Measurements from ENCODE around the gene SYT11. TPM values are rescaled to one million over a fixed set of nuclear protein-coding genes. Genes with fewer than 3 reads are reported as not detected.

SYT11 gene
- total RNA-seq, 4 donors from 2014 or later = 1.7 to 4.0 (median 3.5) TPM

- no peak for DNase-seq (ENCODE audit: low spot score in 2 of 2)
- no peak overlapping the region for H3K4me3 ChIP-seq (ENCODE audit: low read depth, poor library complexity, severe bottlenecking)
- intact Hi-C loops (cut with DNase I; ENCODE audit: low total_unique reads) = no loop called here
- WGBS, 2 donors = 89 to 91% methylated on average over 8 of the region's 8 CpGs
- TF ChIP-seq, protein P1, sequence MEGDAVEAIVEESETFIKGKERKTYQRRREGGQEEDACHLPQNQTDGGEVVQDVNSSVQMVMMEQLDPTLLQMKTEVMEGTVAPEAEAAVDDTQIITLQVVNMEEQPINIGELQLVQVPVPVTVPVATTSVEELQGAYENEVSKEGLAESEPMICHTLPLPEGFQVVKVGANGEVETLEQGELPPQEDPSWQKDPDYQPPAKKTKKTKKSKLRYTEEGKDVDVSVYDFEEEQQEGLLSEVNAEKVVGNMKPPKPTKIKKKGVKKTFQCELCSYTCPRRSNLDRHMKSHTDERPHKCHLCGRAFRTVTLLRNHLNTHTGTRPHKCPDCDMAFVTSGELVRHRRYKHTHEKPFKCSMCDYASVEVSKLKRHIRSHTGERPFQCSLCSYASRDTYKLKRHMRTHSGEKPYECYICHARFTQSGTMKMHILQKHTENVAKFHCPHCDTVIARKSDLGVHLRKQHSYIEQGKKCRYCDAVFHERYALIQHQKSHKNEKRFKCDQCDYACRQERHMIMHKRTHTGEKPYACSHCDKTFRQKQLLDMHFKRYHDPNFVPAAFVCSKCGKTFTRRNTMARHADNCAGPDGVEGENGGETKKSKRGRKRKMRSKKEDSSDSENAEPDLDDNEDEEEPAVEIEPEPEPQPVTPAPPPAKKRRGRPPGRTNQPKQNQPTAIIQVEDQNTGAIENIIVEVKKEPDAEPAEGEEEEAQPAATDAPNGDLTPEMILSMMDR (IDR thresholded peaks at IDR 0.05) = no peak
- TF ChIP-seq POLR2A (IDR thresholded peaks at IDR 0.05) = no peak
Measured at GRCh38 chr1:155867766-155868165, 8.4 kb downstream of the SYT11 start.

DNA sequence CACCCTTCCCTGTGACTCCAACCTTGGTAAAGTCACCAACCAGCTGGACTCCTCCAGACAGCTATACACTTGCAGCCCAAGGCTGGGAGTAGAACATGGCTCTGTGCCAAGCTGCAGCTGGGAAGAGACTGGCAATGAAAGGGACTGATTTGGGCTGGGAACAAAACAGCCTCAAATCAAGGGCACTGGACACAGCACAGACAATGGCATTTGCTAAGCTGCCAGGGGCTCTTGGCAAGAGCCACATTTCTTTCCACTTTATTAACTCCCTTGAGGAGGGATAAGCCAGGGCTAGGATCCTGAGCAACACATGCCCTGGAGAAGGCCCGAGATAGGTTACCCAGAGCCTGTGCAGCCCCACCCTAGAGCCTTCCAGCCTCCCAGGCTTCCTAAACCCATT is 12.0 kb downstream of the SYT11 start:
- intact Hi-C loops (cut with DNase I; ENCODE audit: low total_unique reads) = no loop called here
- TF ChIP-seq POLR2A (IDR thresholded peaks at IDR 0.05) = no peak
- no peak overlapping the region for H3K4me3 ChIP-seq (ENCODE audit: low read depth, poor library complexity, severe bottlenecking)
- DNase-seq (ENCODE audit: low spot score in 2 of 2) = no peak
- 31 to 50% methylated on average over 1 of the region's 1 CpG for WGBS, 2 donors

DNA sequence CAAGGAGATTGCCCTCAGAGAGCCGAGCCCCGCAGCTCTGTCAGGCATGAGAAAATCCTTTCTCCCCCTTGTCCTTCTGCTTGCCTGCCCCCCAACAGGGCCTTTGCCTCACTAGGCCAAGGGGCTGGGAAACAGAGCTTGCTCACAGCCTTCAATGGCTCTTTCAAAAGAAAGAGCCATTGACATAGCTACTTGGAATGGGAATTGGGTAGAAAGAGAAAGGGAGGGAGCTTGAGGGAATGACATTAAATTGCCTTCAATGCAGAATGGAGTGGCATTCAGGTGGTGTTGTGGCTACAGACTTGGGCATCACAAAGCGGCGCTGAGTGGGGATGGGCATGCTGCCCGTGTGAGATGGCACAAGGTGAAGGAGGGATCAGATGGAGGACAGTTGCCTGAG is 13.2 kb downstream of the SYT11 start:
- no peak overlapping the region for H3K4me3 ChIP-seq (ENCODE audit: low read depth, poor library complexity, severe bottlenecking)
- intact Hi-C loops (cut with DNase I; ENCODE audit: low total_unique reads) = no loop called here
- no peak for DNase-seq (ENCODE audit: low spot score in 2 of 2)
- TF ChIP-seq, protein P1 (IDR thresholded peaks at IDR 0.05) = no peak
- TF ChIP-seq POLR2A (IDR thresholded peaks at IDR 0.05) = no peak
- 90 to 91% methylated on average over 5 of the region's 5 CpGs for WGBS, 2 donors

GRCh38 chr1:155873860-155874259 is 14.5 kb downstream of the SYT11 start:
- no peak overlapping the region for H3K4me3 ChIP-seq (ENCODE audit: low read depth, poor library complexity, severe bottlenecking)
- intact Hi-C loops (cut with DNase I; ENCODE audit: low total_unique reads) = no loop called here
- TF ChIP-seq POLR2A (IDR thresholded peaks at IDR 0.05) = no peak
- TF ChIP-seq, protein P1 (IDR thresholded peaks at IDR 0.05) = no peak
- 63 to 65% methylated on average over 9 of the region's 9 CpGs for WGBS, 2 donors
- no peak for DNase-seq (ENCODE audit: low spot score in 2 of 2)

- 100% methylated on average over 2 of the region's 2 CpGs for WGBS, 2 donors
- H3K4me3 ChIP-seq (ENCODE audit: low read depth, poor library complexity, severe bottlenecking) = no peak overlapping the region
- TF ChIP-seq POLR2A (IDR thresholded peaks at IDR 0.05) = no peak
- TF ChIP-seq, protein P1 (IDR thresholded peaks at IDR 0.05) = no peak
- DNase-seq (ENCODE audit: low spot score in 2 of 2) = no peak
- intact Hi-C loops (cut with DNase I; ENCODE audit: low total_unique reads) = no loop called here
Measured at GRCh38 chr1:155877945-155878344, 18.6 kb downstream of the SYT11 start.

DNA sequence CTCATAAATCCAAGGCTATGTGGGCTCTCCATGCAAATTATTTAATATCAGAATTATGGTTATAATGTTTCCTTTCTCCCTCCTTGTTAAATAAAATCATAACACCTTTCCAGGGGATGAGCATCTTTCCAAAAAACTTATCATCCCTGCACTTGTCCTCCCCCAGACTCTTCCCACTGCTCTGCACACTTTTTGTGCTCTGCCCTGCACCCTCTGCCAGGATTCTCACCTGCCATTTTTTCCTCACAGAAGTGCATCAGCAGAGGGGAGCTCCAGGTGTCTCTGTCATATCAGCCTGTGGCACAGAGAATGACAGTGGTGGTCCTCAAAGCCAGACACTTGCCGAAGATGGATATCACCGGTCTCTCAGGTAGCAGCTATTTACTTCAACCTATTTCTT is 20.9 kb downstream of the SYT11 start:
- DNase-seq (ENCODE audit: low spot score in 2 of 2) = peak in 1 of 2 donors; percentile 25
- TF ChIP-seq, protein P1 (IDR thresholded peaks at IDR 0.05) = no peak
- no peak for TF ChIP-seq POLR2A (IDR thresholded peaks at IDR 0.05)
- intact Hi-C loops (cut with DNase I; ENCODE audit: low total_unique reads) = no loop called here

More for the DNA sequence above, 20.9 kb downstream of the SYT11 start:
- H3K4me3 ChIP-seq (ENCODE audit: low read depth, poor library complexity, severe bottlenecking) = no peak overlapping the region
- WGBS, 2 donors = 94 to 98% methylated on average over 2 of the region's 2 CpGs

All from lower leg skin (tissue), 4 donors.